Measurements from ENCODE around the gene PRKN.

DNA sequence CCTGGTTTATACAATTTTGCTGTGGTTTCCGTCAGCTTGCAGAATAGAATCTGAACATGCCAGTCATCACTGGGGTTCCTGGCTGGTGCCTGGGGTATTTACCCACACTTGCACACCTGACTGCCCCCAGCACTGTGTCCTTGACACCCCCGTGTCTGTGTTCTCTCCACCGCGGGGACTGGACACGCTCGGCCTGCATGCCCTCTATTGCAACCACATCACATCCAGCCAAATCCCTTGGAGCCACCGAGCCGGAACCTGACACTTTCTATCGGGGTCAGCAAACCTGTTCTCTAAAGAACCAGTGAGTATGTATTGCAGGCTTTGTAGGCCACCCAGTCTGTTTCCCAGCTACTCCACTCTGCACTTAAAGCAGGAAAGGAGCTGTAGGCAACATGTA, 527.5 kb downstream of the PRKN start:
- TF ChIP-seq EZH2 (IDR thresholded peaks at IDR 0.05; ENCODE audit: insufficient read depth, poor library complexity, severe bottlenecking) (no peak), EZH2phosphoT487 (IDR thresholded peaks at IDR 0.05; ENCODE audit: insufficient read depth, low read depth) (no peak)
